Esophagus muscularis mucosa (tissue), 4 donors: ENCODE results near the gene GPC6. TPM values are rescaled to one million over a fixed set of nuclear protein-coding genes. Genes with fewer than 3 reads are reported as not detected.

Source experiments
- DNase-seq: peaks from one replicate; pipeline ENCODE4 v3.0.0-alpha.2; 2017; ENCODE audit errors: extremely low spot score
- H3K27ac ChIP-seq, 4 donors: fragments of 200-600 bp; sonication (generic); replicated peaks in 1 of 4; 1 replicate in 3 of 4; 2 replicates in 1 of 4; pipeline ENCODE4 v1.5.1; 2016 to 2019; ENCODE audit warnings: mild to moderate bottlenecking in 1 of 4
- H3K27me3 ChIP-seq, 4 donors: fragments of 200-600 bp; sonication (generic); one replicate each; pipeline versions ENCODE4 v1.5.1 to v1.6.0; 2016 to 2019
- H3K36me3 ChIP-seq, 4 donors: fragments of 200-600 bp; sonication (generic); one replicate each; pipeline ENCODE4 v1.5.1; 2016 to 2019
- H3K4me1 ChIP-seq, 4 donors: fragments of 200-600 bp; sonication (generic); one replicate each; pipeline ENCODE4 v1.5.1; 2016 to 2019
- H3K4me3 ChIP-seq, 4 donors: fragments of 200-600 bp; sonication (generic); 1 replicate in 2 of 4; 2 replicates in 2 of 4; pipeline ENCODE4 v1.5.1; 2016 to 2019; ENCODE audit warnings: mild to moderate bottlenecking in 4 of 4, moderate library complexity in 1 of 4
- H3K9me3 ChIP-seq, 4 donors: fragments of 200-600 bp; sonication (generic); 1 replicate in 3 of 4; 2 replicates in 1 of 4; pipeline ENCODE4 v1.5.1; 2016 to 2019
- EP300 ChIP-seq: sonication (generic); formaldehyde crosslinking; IDR thresholded peaks from one replicate; pipeline ENCODE4 v1.6.1; 2017; ENCODE audit warnings: antibody characterized with exemption
- POLR2A ChIP-seq: fragments of 450-650 bp; IDR thresholded peaks from one replicate; pipeline ENCODE4 v1.6.1; 2017; ENCODE audit warnings: antibody characterized with exemption, moderate library complexity, mild to moderate bottlenecking, low read depth
- POLR2AphosphoS5 ChIP-seq, 2 donors: sonication (generic); formaldehyde crosslinking; IDR thresholded peaks; one replicate each; pipeline ENCODE4 v1.6.1; 2017; ENCODE audit warnings: antibody characterized with exemption in 2 of 2
- WGBS: methylation state at CpG from one replicate; pipeline ENCODE4 v1.1.5; 2018; 5-methylcytosine and 5-hydroxymethylcytosine counted together
- intact Hi-C: fragments of 100-400 bp; cut with DNase I; formaldehyde crosslinking; loops from one replicate; pipeline ENCODE4 v1.15.1; 2023
- total RNA-seq, 4 donors: library from RNA; depleted of rRNA; stranded (reverse); fragments of >200 nt; gene quantifications; one replicate each; pipeline versions ENCODE4 v1.1.0 to v1.2.1, GENCODE V29; 2016
- TF ChIP-seq, protein P1 (sequence below), 3 experiments: fragments of 200-600 bp in 2 of 3; fragments of 450-650 bp in 1 of 3; sonication (generic) in 2 of 3; IDR thresholded peaks; one replicate each; pipeline ENCODE4 v1.5.1; 2017 to 2019; ENCODE audit warnings: antibody characterized with exemption in 3 of 3, mild to moderate bottlenecking in 2 of 3, moderate library complexity in 1 of 3

The GPC6 gene
- total RNA-seq, 4 donors from 2014 or later, result 6.5 to 17.2 (median 13.5) TPM

DNA sequence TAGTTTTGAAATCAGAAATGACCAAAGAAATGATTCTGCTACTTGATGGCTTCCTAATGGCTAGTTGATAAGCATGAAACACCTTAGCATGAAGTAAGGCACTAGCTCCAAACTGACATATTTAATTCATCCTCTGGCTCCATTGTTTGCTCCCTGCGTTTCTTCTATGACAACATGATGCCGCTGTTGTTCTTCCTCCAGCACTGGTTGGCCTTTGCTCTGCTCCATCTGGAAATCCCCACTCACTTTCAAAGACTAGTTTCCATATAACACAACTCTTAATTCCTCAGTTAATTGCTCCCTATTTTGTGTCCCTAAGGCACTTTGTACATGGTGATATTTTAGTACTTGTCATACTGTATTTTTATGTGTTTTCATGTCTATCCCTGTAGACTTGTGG is 151.6 kb downstream of the GPC6 start:
- Histone ChIP-seq H3K27ac (no peak overlapping the region), H3K36me3 (no peaks in the 10 kb centered on the region), H3K9me3 (no peaks in the 10 kb centered on the region), H3K4me3 (no peak overlapping the region), H3K4me1 (peaks cover 0 to 15% (median 2%) of the 10 kb centered on the region in 4 donors), H3K27me3 (no peaks in the 10 kb centered on the region)
- intact Hi-C loops, result no loop called here
- TF ChIP-seq, protein P1, sequence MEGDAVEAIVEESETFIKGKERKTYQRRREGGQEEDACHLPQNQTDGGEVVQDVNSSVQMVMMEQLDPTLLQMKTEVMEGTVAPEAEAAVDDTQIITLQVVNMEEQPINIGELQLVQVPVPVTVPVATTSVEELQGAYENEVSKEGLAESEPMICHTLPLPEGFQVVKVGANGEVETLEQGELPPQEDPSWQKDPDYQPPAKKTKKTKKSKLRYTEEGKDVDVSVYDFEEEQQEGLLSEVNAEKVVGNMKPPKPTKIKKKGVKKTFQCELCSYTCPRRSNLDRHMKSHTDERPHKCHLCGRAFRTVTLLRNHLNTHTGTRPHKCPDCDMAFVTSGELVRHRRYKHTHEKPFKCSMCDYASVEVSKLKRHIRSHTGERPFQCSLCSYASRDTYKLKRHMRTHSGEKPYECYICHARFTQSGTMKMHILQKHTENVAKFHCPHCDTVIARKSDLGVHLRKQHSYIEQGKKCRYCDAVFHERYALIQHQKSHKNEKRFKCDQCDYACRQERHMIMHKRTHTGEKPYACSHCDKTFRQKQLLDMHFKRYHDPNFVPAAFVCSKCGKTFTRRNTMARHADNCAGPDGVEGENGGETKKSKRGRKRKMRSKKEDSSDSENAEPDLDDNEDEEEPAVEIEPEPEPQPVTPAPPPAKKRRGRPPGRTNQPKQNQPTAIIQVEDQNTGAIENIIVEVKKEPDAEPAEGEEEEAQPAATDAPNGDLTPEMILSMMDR (IDR thresholded peaks at IDR 0.05), result no peak
- TF ChIP-seq POLR2A (no peak), POLR2AphosphoS5 (IDR thresholded peaks at IDR 0.05) (no peak), EP300 (no peak)
- no peak for DNase-seq
- 92% methylated on average over 2 of the region's 2 CpGs for WGBS

DNA sequence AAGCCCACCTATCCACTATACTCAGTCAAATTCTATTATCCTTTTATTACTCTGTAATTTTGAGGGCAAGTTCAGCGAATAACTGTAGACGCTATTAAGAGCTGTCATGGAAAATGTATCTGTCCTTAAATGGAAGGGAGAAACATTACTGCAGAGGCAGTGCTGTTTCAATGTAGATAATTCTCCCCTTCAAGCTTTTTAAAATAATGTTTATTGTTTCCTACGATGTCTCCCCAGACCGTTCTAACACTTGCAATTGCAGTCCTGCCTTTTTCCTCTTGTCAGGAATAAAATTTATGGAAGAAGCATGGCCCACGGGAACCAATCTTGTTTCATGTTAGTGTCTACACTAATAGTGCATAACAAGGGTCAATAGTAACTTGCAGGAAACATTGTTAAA is 159.5 kb downstream of the GPC6 start:
- H3K27me3 ChIP-seq, result no peaks in the 10 kb centered on the region
- H3K4me3 ChIP-seq, result no peak overlapping the region
- no peak for TF ChIP-seq POLR2AphosphoS5 (IDR thresholded peaks at IDR 0.05)
- H3K4me1 ChIP-seq, result no peaks in the 10 kb centered on the region
- no peak overlapping the region for H3K27ac ChIP-seq
- intact Hi-C loops, result no loop called here
- no peaks in the 10 kb centered on the region for H3K36me3 ChIP-seq
- no peaks in the 10 kb centered on the region for H3K9me3 ChIP-seq
- 69% methylated on average over 5 of the region's 5 CpGs for WGBS
- no peak for DNase-seq

DNA sequence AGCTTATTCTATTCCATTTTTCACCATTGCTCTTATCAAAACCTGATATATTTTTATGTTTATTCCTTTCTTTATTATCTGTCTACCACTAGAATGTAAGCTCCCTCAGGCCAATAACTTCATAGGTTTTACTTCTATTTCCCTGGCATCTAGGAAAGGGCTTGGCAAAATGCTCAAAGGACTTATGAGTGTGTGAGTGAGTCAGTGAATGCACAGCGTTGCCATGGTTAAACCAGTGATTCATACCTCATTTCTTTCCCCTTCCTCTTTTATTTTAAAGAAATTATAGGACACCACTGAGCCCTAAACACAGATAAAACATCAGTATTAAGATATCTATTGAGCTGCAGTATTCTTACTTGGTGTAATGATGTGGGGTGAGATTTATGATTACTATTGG is 162.1 kb downstream of the GPC6 start:
- Histone ChIP-seq H3K27ac (no peak overlapping the region), H3K4me1 (no peaks in the 10 kb centered on the region), H3K36me3 (no peaks in the 10 kb centered on the region), H3K27me3 (no peaks in the 10 kb centered on the region), H3K9me3 (no peaks in the 10 kb centered on the region), H3K4me3 (no peak overlapping the region)
- intact Hi-C loops, result no loop called here
- DNase-seq, result no peak
- 94% methylated on average over 1 of the region's 1 CpG for WGBS
- TF ChIP-seq, protein P1 (IDR thresholded peaks at IDR 0.05), result no peak
- TF ChIP-seq POLR2AphosphoS5 (IDR thresholded peaks at IDR 0.05), result no peak
- TF ChIP-seq EP300, result no peak
- TF ChIP-seq POLR2A, result no peak

DNA sequence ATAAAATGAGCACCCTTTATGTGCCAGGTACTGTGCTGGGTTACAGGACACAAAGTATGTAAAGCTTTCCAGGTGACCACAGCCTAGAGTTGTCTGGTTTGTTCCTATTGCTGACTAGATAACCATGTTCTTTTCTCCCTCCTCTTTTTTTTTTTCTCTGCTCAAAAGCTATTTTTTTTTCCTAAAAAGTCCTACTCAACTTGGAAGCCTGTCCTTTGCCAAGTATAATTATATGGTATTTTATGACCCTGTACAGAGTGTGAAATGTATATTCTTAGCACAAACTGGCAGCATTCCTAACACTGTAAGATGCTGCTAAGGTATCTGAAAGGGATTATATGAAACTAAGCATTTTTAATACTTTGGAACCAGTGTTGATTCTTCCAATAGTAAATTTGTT is 171.0 kb downstream of the GPC6 start:
- Histone ChIP-seq H3K4me1 (peaks cover 0 to 6% (median 0%) of the 10 kb centered on the region in 4 donors), H3K27ac (no peak overlapping the region), H3K36me3 (no peaks in the 10 kb centered on the region), H3K9me3 (no peaks in the 10 kb centered on the region), H3K4me3 (no peak overlapping the region), H3K27me3 (no peaks in the 10 kb centered on the region)
- intact Hi-C loops, result no loop called here
- TF ChIP-seq POLR2A, result no peak
- no peak for TF ChIP-seq EP300
- TF ChIP-seq POLR2AphosphoS5 (IDR thresholded peaks at IDR 0.05), result no peak
- TF ChIP-seq, protein P1 (IDR thresholded peaks at IDR 0.05), result no peak
- DNase-seq, result no peak

DNA sequence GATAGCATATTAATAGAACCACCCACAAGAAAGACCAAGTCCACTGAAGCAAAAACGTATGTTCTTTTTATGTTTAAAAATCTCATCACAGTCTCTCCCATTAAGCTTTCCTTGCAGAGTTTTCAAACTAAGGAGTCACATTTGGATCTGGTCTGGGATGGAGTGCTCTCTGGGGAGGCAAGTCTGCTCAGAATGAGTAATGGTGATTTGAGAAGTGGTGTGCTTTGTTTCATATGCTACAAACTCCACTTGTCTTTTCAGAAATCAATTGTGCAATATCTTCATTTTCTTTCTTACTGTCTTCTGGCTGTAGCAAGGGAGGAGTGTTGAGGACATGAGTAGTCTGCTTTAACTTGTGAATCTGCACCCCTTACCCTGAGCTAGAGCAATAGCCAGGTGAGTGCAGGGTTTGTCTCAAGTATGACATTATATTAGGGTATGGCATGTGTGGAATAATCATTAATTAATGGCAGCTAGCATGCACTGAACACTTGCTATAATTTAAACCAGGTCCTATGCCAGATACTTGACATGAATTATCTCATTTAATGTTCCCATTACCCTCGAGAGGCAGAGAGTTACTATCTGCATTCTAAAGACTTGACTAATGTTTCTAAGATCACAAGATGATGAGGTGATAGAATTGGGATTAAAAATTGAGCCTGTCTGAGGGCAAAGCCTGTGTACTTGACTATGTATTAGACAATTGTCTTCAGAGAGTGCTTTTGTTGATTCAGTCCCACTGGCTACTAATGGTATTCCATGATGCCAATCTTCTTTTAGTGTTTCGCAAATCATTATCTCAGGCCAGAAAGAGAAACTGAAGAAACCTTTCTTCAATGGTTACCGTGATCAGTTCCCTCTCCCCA is 171.8 kb downstream of the GPC6 start:
- Histone ChIP-seq H3K4me3 (no peak overlapping the region), H3K27me3 (no peaks in the 10 kb centered on the region), H3K36me3 (no peaks in the 10 kb centered on the region), H3K27ac (no peak overlapping the region), H3K9me3 (no peaks in the 10 kb centered on the region), H3K4me1 (peaks cover 0 to 6% (median 0%) of the 10 kb centered on the region in 4 donors)
- intact Hi-C loops, result no loop called here
- 45% methylated on average over 4 of the region's 4 CpGs for WGBS
- TF ChIP-seq EP300, result no peak
- TF ChIP-seq POLR2A, result no peak
- TF ChIP-seq, protein P1 (IDR thresholded peaks at IDR 0.05), result no peak
- no peak for TF ChIP-seq POLR2AphosphoS5 (IDR thresholded peaks at IDR 0.05)
- no peak for DNase-seq
